HG03025 (cell line): ENCODE measurements around the gene FAM83F.
"Not testable (repeated sequence)": the region's sequence is repeated elsewhere in the genome, so short reads cannot be mapped to it uniquely, and the experiment has no call there.

Experiments used
- ATAC-seq: cut with Tn5 transposase; IDR thresholded peaks from one replicate; pipeline ENCODE4 v1.9.1; 2021; ENCODE audit warnings: mild to moderate bottlenecking, moderate library complexity; ENCODE audit not compliant: unreplicated experiment, low FRiP score

FAM83F gene

GRCh38 chr22:39992088-39992826 lies 2.5 kb upstream of the FAM83F start:
- ATAC-seq: no peak

- ATAC-seq: not testable (repeated sequence)
These were observed 1.9 kb upstream of the FAM83F start for GRCh38 chr22:39992894-39993293.

GRCh38 chr22:39994041-39994565 lies 651 bp upstream of the FAM83F start:
- ATAC-seq: no peak

- ATAC-seq: no peak
These were observed 869 bp downstream of the FAM83F start for GRCh38 chr22:39995393-39996252.

GRCh38 chr22:39996732-39997131 lies 2.0 kb downstream of the FAM83F start:
- ATAC-seq: no peak

- ATAC-seq: no peak
These were observed 2.7 kb downstream of the FAM83F start for GRCh38 chr22:39997421-39997820.

- no peak for ATAC-seq
These were observed 3.4 kb downstream of the FAM83F start for GRCh38 chr22:39997939-39998726.

GRCh38 chr22:39999144-39999757 lies 4.5 kb downstream of the FAM83F start:
- no peak for ATAC-seq

GRCh38 chr22:40000171-40000570 lies 5.4 kb downstream of the FAM83F start:
- ATAC-seq: no peak

GRCh38 chr22:40001106-40001505 lies 6.4 kb downstream of the FAM83F start:
- no peak for ATAC-seq

GRCh38 chr22:40001800-40002577 lies 7.2 kb downstream of the FAM83F start:
- ATAC-seq: no peak

GRCh38 chr22:40002935-40003715 lies 8.4 kb downstream of the FAM83F start:
- no peak for ATAC-seq

GRCh38 chr22:40004836-40005235 lies 10.1 kb downstream of the FAM83F start:
- no peak for ATAC-seq

GRCh38 chr22:40006641-40007040 lies 11.9 kb downstream of the FAM83F start:
- ATAC-seq: no peak

GRCh38 chr22:40007853-40008710 lies 13.3 kb downstream of the FAM83F start:
- ATAC-seq: no peak

- ATAC-seq: no peak
These were observed 14.1 kb downstream of the FAM83F start for GRCh38 chr22:40008726-40009291.

GRCh38 chr22:40009292-40009774 lies 14.6 kb downstream of the FAM83F start:
- ATAC-seq: no peak
